K562 (cell line): ENCODE measurements around the gene FILIP1L. TPM values are rescaled to one million over a fixed set of nuclear protein-coding genes. Genes with fewer than 3 reads are reported as not detected.

Source experiments
- CBX1 ChIP-seq: sonication (generic); IDR thresholded peaks from 2 replicates; pipeline ENCODE4 v1.6.1; 2016; ENCODE audit warnings: antibody characterized with exemption, low read depth, mild to moderate bottlenecking
- NR2C1 ChIP-seq, 2 experiments: fragments of 450-650 bp; IDR thresholded peaks; 2 replicates each; pipeline ENCODE4 v1.6.1; 2017; ENCODE audit warnings: mild to moderate bottlenecking in 2 of 2, antibody characterized with exemption in 1 of 2, inconsistent platforms in 1 of 2, missing compliant biosample characterization in 1 of 2, missing genetic modification characterization in 1 of 2
- RERE ChIP-seq: sonication (generic); formaldehyde crosslinking; IDR thresholded peaks from 2 replicates; pipeline ENCODE4 v1.8.0; 2023; ENCODE audit warnings: missing genetic modification reagents, mild to moderate bottlenecking, borderline replicate concordance
- polyA plus RNA-seq, 8 experiments: library from polyadenylated mRNA; depleted of rRNA in 4 of 8; stranded (reverse) in 5 of 8; unstranded in 3 of 8; fragments of >200 nt; fragmentation: Nextera tagmentation in 2 of 8; fragmentation: Illumina TruSeq in 1 of 8; extraction: Ambion mirVana in 2 of 8; extraction: Trizol in 1 of 8; gene quantifications; 2 replicates each; pipeline versions ENCODE4 v1.2.1 to v1.2.3, GENCODE V29; 2011 to 2014; ENCODE audit warnings: inconsistent platforms in 1 of 8, missing spikeins in 1 of 8
- total RNA-seq, 7 experiments: library from RNA; depleted of rRNA in 6 of 7; stranded (reverse); fragments of >200 nt in 6 of 7; fragmentation: Illumina TruSeq in 2 of 7; extraction: Trizol in 2 of 7; gene quantifications; 2 replicates each; pipeline versions ENCODE4 v1.2.1 to v1.2.3, GENCODE V29; 2011 to 2021; ENCODE audit warnings: low replicate concordance in 1 of 7

The FILIP1L gene
- total and polyA plus RNA-seq, 9 of the 15 experiments (the other 6 are each of a cell fraction or from before 2014, with no cell fraction given) = 0.50 to 2.1 (median 1.1) TPM

GRCh38 chr3:99950921-99951320, 163.4 kb downstream of the FILIP1L start (continued):
- TF ChIP-seq RERE (CRISPR knock-in tag) (no peak), NR2C1 (IDR thresholded peaks at IDR 0.05) (no peak), NR2C1 (tag; IDR thresholded peaks at IDR 0.05) (no peak), CBX1 (no peak)
